Measurements from ENCODE around the gene SLC12A6.

Gene SLC12A6

DNA sequence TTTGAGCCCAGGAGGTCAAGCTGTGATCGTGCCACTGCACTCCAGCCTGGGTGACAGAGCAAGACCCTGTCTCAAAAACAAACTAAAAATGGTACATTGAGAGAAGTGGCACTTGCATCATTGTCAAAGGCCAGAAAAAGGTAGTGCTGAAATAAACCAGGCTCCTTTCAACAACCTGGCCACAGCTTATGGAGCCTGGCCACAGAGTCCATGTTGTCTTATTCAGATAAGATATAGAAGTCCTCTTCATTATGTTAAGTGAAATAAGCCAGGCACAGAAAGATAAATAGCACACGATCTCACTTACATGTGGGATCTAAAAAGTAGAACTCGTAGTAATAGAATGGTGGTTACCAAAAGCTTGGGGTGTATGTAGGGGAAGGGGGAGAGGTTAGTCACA, 78.0 kb downstream of the SLC12A6 start:
- DNase-seq (ENCODE audit: low read depth in 2 of 2): no peak

DNA sequence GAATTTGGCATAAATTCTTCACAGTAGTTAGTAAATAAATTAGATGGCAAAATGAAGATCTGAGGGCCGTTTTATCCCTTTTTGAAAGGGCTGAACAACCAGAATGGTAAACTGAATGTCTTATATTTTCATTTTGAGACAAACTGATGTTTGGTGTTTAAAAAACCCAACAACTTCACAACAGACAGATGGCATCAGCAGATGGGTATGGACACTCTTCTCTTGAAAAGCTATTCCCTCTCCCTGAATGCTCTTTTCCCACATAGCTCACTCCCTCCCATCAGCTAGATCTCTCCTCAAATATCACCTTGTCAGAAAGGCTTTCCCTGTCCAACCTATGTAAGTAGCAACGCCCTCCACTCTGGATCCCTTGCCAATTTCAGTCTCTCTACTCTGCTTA, 79.4 kb downstream of the SLC12A6 start:
- no peak for DNase-seq (ENCODE audit: low read depth in 2 of 2)

DNA sequence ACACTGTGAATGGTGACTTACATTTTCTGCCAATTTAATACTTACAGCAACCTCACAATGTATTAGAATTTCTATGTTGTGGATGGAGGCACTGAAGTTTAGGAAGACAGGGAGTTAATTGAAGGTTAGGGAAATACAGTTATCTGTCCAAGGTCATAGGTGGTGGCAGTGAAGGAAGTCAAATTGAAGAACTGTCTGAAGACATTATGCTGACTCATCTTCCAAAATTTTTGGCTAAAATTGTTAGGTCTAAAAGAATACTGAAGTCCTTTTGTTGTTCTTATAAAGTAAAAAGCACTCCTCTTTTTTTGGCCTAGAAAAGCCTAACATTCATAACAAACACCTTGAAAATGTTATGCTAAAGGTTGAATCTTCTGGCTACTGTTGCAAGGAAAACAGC, 85.0 kb downstream of the SLC12A6 start:
- no peak for DNase-seq (ENCODE audit: low read depth in 2 of 2)

DNA sequence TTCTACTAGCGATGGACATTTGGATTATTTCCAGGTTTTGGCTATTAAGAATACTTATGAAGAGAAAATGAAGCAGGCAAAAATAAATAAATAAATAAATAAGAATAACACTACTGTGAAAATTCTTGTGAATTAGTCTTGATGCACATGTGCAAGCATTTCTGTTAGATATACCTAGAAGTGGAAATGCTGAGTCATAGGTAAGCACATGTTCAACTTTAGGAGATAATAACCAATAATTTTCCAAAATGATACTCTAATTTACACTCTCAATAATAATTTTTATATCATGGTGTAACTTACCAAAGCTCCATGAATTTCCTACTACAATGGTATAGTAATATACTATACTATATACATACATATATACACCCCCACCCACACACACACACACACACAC, 89.4 kb downstream of the SLC12A6 start:
- DNase-seq (ENCODE audit: low read depth in 2 of 2): no peak

DNA sequence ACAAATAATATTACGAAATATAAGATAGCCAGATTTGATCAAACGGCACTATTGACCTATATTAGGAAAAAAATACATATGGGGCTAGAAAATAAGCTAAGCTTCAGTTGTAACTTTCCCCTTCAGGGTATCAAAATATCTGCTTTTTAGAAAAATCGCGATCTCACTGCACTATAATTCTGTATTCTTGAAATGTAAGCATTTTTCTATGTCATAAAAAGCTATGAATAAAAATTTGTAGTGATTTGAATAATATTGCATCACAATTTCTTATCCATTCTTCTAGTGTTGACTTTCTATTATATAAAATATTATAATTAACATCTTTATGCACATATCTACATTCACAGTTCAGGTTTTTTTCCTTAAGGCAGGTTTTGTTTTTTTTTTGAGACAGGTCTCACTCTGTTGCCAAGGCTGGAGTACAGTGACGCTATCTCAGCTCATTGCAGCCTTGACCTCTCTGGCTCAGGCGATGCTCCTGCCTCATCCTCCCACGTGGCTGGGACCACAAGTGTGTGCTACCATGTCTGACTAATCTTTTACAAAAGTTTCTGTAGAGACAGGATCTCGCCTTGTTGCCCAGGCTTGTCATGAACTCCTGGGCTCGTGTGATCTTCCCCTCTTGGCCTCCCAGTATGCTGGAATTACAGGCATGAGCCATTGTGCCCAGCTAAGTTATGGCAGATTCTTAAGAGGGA, 91.2 kb downstream of the SLC12A6 start:
- DNase-seq (ENCODE audit: low read depth in 2 of 2): no peak

DNA sequence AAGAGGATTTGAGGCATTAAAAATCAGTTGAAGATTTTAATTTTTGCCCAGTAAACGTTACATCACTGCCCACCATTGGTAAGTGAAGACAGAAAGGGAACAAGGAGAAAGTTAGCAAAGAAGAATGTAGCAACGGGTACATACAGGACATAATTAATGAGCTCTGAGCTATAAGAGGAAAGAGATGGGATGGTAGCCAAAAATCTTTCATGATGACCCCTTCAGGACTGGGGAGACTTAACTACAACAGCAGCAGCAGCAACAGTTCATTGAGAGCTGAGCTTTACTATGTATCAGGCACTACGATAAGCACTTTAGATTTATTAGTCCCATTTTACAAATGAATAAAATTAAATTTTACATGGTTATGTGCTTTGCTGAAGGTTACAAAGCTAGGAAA, 94.4 kb downstream of the SLC12A6 start:
- no peak for DNase-seq (ENCODE audit: low read depth in 2 of 2)

DNA sequence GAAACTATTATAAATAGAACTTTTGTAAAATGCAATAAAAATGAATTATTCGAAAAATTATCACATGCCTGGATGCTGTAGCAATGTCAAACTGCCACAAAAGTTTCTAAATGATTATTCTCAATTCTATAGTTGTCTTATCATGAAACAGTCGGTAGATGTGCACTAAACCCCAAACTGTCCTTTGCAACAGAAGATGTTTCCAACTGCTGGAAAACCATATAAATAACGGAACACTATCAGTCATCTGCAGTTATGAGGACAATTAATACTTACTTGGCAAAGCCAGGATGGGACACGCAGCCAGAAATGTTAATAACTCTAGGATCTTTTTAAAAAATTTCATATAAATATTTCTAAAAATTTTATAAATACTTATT, 95.3 kb downstream of the SLC12A6 start:
- DNase-seq (ENCODE audit: low read depth in 2 of 2): no peak

DNA sequence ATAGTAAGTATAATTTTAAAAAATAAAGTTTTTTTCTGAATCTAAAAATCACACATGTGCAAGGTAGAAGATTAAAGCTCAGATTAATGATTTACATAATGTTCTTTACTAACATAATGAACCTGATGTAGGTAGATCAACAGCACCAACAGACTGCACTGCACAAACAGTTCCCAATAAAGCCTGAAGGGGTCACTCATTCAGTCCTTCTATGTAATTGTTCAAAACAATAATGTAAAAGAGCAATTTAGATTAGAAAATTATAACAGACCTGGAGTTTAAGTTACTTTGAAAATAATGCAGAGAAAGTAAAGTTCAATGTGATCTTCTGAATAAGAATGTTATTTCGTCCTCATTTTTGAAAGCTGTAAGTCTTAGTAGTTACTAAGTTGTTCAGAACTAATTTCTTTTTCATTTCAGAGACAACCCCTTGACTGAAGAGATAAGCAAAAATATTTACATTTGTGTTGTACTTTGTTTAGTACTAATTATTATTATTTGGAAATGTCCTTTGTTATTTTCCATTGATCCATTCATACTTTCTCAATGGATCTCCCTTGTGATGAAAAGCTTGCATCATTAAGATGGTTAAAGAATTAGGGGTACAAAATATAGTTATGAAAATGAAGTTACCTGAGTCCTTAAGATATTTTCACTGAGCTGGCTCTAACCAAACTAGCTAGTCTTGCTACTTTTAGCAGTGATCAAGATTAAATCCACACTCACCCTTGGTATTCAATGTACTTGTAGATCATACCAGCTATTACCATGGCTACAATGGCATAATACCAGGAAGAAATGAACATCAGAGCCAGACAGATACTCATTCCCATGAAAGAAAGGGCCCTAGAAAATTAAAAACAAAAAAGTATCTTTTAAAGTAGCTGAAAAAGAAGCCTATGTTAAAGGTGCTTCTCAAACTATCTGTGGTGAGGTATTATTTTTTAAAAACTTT, 95.9 kb downstream of the SLC12A6 start:
- DNase-seq (ENCODE audit: low read depth in 2 of 2): no peak

DNA sequence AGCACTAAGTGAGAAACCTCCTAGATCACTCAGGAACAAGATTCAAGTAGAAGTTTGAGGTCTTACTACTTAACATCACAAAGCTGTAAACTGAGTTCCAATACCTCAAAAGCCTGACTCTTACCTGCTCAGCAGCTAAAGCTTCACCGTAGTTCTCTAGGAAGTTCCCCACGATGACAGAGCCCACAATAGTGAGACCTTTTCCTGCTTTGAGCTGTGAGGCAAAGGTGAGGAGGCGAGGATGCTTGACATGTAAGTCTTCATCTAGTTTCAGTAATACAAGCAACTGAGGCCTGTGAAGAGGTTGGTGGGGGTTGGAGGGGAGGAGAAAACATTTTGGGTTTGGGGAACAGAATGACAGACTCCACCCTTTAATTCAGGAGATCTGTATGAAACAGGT, 97.0 kb downstream of the SLC12A6 start:
- no peak for DNase-seq (ENCODE audit: low read depth in 2 of 2)

DNA sequence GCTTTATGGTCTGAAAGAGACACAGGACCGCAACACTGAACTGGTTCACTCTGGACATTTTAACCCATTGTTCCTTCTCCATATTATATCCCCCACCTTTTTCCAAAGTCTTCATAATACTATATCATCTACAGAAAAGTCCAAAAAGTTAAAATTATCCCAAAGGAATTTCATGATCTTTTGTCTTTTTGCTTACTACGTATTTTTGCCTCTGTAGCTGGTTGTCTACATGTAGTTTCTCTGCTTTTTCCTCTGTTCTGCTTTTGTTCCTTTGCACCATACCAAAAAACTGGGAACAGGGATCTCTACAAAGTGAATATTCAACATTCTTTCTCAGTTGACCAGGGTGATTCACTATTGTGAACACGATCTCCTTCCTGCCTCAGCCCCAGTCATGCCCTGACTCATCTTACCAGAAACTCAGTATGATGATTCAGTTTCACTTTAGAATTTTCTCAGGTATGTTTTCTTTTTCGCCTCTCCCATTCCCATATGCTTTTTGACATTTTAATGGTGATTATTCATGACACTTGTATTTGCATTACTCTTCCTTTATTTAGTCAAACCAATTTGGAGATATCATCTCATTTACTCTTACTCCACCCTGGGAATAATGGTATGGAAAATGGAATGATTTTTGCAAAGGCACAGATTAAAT, 98.3 kb downstream of the SLC12A6 start:
- no peak for DNase-seq (ENCODE audit: low read depth in 2 of 2)

DNA sequence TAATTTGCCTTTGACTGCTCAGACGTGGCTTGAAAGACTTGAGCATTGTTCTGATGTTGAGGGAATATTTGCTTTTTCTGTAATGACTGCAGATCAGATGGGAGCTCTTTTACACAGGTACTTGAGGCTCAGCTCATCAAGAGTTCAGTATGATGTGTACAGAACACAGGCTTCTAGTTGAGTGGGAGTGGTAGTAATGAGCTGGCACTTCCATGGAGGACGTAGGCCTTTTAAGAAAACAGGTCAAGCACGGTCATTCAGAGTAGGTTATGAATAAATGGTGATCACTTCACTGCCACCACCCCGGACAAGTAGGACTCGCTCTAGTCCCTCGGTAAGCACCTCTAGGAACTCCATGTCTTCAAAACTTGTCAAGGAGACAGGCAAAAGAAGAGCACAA, 104.0 kb downstream of the SLC12A6 start:
- DNase-seq (ENCODE audit: low read depth in 2 of 2): no peak

DNA sequence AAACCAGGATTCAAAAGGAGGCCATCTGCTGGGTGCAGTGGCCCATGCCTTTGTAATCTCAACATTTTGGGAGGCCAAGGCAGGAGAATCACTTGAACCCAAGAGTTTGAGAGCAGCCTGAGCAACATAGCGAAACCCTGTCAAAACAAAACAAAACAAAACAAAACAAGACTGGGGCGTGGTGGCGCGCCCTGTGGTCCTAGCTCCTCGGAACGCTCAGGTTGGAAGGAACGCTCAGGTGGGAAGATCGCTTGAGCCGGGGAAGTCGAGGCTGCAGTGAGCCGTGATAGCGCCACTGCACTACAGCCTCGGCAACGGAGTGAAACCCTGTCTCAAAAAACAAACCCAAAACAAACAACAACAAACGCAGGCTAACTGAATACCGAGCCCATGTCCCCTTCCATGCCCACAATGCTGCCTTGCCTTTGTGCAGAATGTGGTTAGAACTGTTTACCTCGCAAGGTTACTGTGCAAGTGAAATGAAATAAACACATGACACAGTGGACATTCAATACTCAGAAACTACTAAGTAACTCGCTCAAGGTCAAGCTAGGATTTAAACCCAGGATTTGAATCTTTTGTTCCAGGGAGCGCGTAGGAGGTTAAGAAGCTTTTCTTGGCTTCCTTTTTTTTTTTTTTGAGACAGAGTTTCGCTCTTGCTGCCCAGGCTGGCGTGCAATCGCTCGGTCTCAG, 113.5 kb downstream of the SLC12A6 start:
- no peak for DNase-seq (ENCODE audit: low read depth in 2 of 2)

DNA sequence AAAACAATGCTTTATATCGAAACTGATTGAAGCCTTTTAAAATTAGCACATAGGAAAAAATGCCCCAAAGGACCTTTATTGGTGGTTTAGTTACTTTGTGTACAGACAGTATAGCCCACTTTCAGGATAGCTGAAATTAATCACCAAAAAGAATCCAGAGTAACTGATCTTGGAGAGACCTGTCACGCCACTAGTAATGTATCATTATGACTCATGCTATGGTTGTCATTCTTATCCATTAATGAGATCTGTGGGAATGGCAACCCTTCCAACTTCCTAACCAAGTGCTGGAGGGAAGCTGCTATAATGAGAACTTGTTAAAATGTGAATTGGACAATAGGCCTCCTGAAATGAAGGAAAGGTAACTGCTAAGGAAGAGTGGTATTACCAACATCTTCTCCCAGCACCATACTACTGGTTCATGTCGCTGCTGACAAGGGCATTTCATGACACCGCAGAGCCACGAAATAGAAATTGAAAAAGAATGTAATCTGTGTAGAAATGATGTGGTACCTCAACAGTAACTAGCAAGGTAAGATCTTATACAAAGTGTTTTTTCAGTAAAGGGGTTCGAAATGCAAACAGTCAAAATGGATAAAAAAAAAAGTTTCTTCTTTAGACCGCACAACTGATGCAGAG, 119.9 kb downstream of the SLC12A6 start:
- DNase-seq (ENCODE audit: low read depth in 2 of 2): no peak

DNA sequence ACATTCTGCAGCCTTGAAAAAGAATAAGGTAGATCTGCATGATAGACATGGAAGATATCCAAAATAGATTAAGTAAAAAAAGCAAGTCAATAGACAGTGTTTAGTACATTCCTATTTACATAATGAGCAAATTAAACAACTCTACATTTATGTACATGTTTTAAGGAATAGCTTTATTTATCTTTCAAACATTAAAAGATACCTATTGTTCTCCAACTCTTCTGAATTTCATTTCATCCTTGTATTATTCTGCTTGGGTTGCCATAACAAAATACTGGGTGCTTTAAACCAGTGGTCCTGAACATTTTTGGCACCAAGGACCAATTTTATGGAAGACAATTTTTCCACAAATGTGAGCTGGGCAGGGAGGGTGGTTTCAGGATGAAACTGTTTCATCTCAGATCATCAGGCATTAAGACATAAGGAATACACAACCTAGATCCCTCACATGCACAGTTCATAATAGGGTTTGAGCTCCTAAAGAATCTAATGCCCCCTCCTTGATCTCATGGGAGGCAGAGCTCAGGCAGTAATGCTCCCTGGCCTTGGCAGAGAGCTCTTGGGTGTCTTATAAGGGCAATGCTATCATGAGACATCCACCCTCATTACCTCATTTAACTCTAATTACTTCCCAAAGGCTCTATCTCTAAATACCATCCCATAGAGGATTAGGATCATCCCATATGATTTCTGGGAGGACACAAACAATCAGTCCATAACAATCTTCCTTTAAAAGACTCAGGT, 120.9 kb downstream of the SLC12A6 start:
- no peak for DNase-seq (ENCODE audit: low read depth in 2 of 2)

DNA sequence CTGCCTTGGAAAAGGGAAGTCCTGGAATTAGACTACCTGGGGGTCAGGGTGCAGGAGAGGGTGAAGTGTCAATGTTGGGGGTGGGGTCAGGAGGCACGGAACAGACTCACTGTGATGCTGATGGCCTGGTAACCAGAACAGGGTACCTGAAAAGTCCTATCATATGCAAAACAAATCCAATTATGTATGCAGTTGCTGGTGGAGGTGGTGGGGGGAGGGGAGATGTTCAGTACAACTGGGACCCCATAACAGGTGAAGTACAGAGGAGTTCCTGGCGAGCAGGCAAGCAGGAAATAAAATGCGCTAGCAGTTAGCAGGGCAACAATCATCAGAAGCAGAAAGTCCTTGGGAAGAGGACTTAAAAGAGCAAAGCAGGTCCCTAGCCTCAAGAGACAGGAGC, 123.4 kb downstream of the SLC12A6 start:
- DNase-seq (ENCODE audit: low read depth in 2 of 2): no peak

DNA sequence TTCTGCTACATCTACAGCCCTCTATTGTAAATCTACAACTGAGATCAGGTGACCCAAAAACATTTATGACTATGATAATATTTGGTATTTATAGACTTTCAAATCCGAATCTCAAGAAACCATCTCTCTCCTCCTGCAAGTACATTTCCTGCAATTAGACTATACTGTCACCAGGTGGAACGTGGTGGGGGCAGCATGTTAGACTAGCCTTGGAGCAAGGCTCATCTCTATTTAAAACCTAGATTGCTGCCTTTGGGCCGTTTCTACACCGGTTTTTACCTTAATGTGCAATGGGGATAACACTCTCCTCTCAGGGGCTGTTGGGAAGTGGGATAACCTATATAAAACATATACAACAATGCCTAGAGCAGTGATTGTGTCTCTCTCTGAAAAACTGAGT, 123.9 kb downstream of the SLC12A6 start:
- DNase-seq (ENCODE audit: low read depth in 2 of 2): no peak

DNA sequence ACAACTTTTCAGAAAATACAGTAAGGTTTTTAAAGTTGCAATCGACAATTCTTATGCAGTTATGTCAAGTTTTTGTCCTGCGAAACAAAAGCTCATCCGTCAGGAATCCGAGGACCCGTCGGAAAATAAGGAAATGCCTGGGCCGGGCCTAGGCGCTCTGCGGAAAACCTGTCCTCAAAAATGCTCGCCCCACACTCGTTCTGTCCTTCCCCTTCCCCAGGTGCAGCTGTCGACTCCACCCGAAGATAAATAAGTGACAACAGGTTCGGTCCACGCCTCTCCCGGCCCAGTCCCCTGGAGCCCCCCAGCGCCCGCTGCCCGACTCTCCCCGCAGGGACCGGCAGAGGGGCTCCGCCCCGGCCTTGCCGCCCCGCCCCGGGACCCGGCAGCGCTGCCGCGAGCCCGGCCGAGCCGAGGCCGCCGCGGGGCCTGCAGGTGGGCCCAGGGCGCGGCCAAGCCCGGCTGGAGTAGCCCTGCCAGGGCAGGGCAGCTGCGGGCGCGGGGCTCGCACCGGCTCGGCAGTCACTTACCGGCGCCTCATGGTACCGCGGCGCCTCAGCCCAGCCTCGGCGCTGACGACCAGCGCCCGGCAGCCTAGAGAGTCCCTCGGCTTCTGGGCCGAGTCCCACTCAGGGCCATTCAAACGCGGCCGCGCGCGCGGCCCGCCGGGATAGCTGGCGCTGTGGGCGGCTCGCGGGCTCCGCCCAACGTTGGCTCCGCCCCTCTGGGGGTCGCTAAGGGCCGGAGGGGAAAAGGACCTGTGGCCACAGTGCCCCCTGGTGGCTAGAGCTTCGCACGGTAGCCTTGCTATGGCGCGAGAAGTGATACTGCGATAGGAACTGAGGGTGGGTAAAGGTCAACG, 127.9 kb downstream of the SLC12A6 start, which contains the start of gene KATNBL1:
Gene KATNBL1, minus strand, starts transcription at position 676 of the 862 bp plus-strand sequence. CDS start 46,420 bp downstream, outside the sequence.
- peak; percentile 98 for DNase-seq (ENCODE audit: low read depth in 2 of 2)

DNA sequence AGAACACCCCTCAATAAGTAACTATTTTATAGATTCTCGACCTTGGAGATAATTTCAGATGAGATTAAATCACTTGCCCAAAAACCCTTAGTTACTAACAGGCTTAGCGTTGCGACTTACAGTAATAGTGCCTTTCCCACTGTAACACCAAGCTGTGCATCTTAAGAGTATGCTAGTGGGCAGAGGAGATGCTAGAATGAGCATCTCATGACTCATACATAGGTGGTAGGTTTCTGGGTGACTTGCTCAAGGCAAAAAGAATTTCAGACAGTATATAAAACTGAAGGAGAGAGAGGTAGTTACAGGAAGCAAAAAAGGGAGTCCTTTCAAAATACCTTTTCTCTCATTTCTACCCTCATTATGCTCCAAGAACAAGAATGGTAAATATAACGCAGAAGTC, 131.6 kb downstream of the SLC12A6 start:
- DNase-seq (ENCODE audit: low read depth in 2 of 2): no peak

DNA sequence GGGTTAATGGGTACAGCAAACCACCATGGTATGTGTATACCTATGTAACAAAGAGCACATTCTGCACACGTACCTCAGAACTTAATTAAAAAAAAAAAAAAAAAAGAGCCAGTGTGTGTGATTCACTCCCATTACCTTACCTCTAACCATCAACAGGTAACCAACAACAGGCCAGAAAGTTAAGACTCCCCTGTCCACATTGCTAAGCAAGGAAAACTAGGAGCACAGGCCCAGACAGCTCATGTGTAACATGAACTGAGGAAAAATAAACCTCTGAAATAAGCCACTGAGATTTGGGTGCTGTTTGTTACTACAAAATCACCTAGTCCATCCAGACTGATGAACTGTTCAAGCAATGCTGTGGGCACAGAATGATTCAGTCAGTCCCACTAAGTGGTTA, 133.6 kb downstream of the SLC12A6 start:
- no peak for DNase-seq (ENCODE audit: low read depth in 2 of 2)

DNA sequence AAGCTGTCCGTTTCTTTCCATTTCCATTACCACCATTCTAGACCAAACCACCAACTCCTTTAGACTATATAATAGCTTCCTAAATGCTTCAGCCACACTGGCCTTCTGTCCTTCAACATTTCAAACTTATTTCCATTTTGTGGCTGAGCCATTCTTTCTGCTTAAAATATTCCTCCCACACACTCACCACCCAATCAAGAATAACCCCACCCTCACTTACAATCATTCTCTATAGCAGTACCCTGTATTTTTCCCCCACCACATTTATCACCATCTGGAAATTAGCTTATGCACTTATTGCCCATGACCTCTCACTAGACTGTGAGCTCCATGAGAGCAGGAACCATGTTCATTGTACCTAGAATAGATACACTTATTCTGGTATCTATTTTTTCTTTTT, 134.3 kb downstream of the SLC12A6 start:
- DNase-seq (ENCODE audit: low read depth in 2 of 2): no peak
